IPS-18c (cell line): ENCODE data around the gene EFTUD2.
"Not testable (repeated sequence)": the region's sequence is repeated elsewhere in the genome, so short reads cannot be mapped to it uniquely, and the experiment has no call there.

Source experiments
- H3K4me3 ChIP-seq: 2 replicates; pipeline ENCODE4 v1.7.0; 2013; ENCODE audit warnings: low read depth, mild to moderate bottlenecking, low read length, moderate library complexity; ENCODE audit not compliant: insufficient read depth
- H3K9me3 ChIP-seq: one replicate; pipeline ENCODE4 v1.6.1; 2013; ENCODE audit warnings: mild to moderate bottlenecking, low read length, moderate library complexity; ENCODE audit not compliant: control insufficient read depth, insufficient read depth

The EFTUD2 gene

GRCh38 chr17:44808656-44809388 lies 90.4 kb downstream of the EFTUD2 start:
- not testable (repeated sequence) for H3K4me3 ChIP-seq, H3K9me3 ChIP-seq

GRCh38 chr17:44808156-44808555 lies 91.1 kb downstream of the EFTUD2 start:
- Histone ChIP-seq H3K4me3 (no peak overlapping the region), H3K9me3 (no peaks in the 10 kb centered on the region)

- no peak overlapping the region for H3K4me3 ChIP-seq
- no peaks in the 10 kb centered on the region for H3K9me3 ChIP-seq
Measured at GRCh38 chr17:44807817-44808155, 91.5 kb downstream of the EFTUD2 start.

- Histone ChIP-seq H3K9me3 (no peaks in the 10 kb centered on the region), H3K4me3 (no peak overlapping the region)
Measured at GRCh38 chr17:44807093-44807816, 92.0 kb downstream of the EFTUD2 start.

GRCh38 chr17:44804302-44805089 lies 94.7 kb downstream of the EFTUD2 start:
- Histone ChIP-seq H3K9me3 (no peaks in the 10 kb centered on the region), H3K4me3 (no peak overlapping the region)

GRCh38 chr17:44801880-44802279 lies 97.4 kb downstream of the EFTUD2 start:
- Histone ChIP-seq H3K4me3 (no peak overlapping the region), H3K9me3 (no peaks in the 10 kb centered on the region)
